HG02623 (cell line): Measurements from ENCODE around the gene INS.

Experiments used
- ATAC-seq: cut with Tn5 transposase; IDR thresholded peaks from one replicate; pipeline ENCODE4 v1.9.1; 2021; ENCODE audit warnings: moderate library complexity; ENCODE audit not compliant: unreplicated experiment

INS gene

DNA sequence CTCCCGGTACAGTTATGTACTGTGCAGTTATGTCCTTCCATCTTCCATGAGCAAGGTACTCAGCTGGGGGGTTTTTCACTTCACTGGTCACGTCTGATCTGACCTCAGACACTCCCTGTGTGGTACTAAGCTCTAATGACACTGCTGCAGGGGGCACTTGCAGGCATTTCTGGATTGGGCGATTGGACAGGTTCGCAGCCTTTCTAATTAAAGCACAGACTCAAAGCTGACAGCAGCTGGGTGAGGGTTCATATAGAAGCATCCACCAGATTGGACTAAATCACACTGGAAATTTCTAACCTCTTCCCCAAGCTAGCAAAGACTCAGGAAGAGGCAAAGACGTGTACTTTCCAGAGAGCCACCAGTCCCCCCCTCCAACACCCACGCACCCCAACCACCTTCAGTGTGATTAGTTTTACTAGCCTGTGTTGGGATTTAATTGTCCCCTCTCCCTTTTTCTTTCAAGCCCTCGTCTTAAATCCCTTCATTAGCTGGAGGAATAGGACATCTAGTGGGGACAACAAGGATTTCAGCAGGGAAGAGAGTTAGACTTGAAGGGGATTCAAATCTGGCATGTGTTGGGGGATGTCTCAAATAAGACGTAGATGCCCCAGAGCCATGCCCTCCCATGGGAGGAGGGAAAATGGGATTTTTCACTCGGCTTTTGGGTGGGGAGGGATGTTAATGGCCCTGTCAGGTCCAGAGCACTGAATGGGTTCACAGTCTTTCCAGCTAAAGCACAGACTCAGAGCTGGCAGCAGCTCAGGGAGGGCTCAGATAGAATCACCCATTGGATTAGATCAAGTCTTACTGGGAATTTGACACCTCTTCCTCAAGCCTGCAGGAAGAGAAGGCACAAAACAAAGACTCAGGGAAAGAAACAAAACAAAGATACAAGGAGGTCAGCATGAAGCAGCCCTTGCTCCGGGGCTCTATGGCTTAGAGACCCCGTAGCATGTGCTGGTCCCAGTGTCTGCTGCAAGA is 10.9 kb downstream of the INS start:
- ATAC-seq = no peak

DNA sequence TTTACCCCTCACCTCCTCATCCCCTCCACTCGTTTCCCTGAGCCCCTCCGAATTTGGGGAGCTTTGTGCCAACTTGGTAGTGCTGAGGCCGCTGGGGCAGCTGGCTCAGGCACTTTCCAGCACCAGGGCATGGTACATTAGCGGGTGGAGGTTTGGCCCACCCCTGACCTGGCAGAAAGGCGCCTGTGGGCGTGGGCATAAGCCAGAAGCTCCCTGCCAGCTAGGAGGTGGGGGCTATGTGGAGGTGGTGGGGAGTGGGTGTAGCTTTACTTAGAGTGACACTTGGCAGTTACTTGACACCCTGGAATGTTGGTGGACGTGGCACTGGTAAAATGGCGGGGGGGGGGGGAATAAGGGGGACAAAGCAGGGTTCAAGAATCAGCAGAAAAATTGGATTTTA is 11.5 kb downstream of the INS start:
- ATAC-seq = no peak

DNA sequence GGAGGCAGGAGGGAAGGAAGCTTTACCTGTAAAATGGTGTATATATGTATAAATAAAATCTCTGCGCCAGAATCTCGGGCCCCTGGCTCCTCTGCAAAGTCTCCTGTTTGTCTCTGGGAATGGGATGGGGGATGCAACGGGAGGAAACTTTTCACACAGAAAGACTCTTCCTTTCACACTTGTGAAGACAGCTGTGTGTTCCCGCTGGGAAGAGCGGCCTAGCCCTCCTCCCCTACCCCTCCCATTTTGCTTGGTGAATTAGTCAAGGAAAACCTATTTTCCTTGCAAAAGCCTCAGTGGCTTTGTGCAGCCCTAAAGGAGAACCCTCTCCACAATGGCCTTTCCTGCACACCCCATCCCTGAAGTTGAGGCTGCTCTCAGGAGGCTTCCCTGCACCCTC is 12.4 kb downstream of the INS start:
- no peak for ATAC-seq

DNA sequence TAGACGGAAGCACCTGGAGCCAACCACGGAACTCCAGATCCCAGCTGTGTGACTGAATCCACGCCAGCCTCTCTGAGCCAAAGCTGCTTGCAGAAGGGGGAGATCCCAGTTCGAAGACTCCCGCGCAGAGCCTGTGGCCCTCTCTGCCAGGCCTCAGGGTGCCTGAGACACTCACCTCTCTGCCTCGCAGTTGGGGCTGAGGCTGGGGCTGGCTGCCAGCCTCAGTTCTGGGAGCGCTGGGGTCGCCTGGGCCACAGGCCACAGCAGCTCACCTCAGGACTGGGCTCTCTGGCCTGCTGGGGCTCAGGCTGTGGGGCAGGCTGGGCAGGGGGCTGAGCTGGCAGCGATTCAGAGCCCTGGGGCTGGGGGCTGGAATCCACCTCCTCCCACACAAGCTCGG is 13.6 kb downstream of the INS start:
- ATAC-seq = no peak

DNA sequence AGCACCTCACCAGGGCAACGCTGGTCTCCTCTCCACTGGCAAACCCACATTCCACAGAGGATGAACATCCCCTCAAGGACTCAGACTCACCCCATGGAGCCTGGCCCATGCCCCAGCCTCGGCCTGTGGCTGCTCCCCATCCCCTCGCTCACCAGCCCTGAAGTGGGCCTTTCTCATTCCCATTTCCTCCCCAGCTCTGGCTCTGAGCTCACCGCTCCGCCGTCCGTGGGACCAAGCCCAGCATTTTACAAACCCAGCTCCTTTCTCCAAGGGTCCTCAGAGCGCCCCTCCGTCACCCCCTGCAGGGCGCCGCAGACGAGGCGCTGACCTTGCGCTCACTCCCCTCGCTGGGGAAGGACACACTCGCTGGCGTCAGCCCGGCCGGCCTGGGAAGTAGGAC is 15.0 kb downstream of the INS start:
- no peak for ATAC-seq

DNA sequence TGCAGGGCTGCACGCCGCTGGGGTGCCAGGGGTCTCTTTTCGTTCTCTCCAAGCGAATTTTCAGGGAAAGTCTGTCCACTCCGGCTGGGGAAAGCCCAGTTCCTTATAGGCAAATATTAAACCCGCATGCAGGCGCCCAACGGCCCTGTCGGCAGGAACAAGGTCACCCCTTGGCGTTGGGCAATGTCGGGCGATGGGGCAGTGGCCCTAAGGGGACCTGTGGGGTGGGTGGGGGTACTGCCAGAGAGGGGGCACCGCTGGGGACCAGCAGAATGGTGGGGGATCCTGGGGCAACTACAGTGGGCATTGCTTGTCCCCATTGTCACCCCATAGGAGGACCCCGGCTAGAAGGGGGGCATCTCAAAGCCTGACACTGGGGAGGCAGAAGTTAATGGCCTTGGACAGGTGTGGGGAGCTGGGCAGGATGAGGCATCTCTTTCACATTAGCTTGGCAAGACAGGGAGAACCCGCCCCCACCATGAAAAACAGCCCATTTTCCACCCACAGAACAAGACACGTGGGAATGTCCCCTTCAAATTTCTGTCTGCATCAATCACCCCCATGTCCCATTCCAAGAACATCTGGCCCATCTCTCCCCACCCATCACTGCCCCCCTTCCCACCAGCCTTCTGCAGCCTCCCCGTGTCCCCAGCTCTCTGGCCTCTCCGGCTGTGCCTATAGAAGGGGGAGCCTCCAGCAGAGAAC is 16.3 kb downstream of the INS start:
- ATAC-seq = no peak

DNA sequence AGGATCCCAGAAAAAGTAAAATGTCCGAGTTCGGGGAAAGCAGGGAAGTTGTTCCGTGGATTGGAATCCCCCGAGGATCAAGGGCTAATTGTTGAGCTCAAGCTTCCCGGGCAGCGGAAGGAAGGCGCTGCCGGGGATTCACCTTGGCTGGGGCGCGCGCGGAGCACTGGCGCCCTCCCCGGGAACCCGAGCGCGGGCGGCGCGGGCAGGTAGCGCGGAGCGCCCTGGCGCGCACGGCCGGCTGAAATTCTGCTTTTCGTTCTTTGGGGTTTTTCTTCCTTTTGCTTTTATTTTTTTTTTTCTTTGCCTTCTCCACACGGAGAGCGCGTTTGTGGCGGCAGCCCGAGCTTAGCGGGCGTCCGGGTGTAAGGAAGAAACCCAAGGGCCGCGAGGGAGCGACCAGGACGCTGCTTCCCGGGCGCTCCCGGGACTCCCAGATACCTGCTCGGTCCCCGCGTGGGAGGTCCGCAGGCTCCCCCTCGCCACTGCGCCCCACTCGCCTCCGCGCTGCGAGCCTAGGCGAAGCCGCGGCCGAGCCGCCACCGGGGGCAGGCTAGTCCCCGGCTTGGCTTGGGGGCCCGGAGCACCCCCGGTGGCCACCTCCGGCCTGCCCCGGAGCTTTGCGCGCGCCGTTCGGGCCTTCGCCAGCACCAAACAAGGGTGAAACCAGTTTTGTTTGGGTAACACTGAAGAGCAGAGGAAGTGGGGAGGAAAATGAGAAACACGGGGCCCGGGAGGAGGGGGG is 17.0 kb downstream of the INS start:
- ATAC-seq = no peak

DNA sequence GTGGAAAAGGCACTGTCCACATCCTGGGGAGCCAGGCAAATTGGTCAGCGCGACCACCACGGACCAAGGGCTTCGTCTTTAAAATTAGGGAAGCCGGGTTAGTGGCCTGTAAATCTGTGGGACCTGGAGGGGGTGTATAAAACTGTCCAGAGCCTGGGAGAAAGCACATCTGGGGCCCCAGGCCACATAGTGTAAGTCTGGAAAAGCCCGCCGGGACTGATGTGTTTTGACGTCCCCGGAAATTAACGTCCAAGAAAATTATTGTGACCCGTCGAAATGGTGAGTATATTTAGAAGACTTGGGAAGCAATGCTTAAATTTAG is 17.6 kb downstream of the INS start:
- no peak for ATAC-seq

DNA sequence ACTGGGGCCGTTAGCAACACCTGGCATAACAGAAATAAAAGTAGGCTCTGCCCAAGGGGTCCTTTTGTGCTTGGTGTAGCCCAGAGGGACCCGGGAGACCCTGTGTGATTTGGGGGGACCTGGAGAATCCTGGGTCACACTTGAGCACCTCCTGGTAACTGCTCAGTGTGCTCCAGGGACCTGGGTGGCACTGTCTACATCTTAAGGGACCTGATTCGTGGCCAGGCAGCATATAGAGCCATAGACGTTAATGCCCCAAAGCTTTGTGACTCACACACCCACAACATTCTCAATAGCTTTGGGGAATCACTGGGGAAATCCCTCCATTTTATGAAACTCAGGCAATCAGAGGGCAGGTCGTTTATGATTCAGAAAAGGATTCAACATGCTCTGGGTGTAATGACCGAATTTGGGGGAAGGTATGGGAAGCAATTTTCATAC is 18.2 kb downstream of the INS start:
- no peak for ATAC-seq

DNA sequence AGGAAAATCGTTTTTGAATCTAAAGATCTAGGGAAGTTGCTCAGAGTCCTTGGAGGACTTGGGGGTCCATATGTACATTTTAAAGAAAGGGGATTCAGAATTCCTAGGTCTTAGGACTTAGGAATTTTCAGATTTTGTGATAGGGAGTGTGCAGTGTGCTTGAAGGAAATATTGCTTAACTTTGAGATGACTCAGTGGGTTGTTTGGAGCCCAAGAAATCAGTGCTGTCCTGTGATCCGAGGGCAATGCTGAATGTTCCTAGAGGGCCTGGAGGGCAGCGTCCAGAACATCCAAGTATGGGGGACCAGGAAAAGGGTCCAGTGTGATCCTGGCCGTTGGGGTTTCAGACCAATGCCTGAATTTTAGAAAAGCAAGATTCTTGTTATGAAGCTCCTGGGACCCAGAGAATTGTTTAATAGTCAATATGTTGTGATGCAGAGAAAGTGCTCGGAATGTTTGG is 18.7 kb downstream of the INS start:
- ATAC-seq = no peak

DNA sequence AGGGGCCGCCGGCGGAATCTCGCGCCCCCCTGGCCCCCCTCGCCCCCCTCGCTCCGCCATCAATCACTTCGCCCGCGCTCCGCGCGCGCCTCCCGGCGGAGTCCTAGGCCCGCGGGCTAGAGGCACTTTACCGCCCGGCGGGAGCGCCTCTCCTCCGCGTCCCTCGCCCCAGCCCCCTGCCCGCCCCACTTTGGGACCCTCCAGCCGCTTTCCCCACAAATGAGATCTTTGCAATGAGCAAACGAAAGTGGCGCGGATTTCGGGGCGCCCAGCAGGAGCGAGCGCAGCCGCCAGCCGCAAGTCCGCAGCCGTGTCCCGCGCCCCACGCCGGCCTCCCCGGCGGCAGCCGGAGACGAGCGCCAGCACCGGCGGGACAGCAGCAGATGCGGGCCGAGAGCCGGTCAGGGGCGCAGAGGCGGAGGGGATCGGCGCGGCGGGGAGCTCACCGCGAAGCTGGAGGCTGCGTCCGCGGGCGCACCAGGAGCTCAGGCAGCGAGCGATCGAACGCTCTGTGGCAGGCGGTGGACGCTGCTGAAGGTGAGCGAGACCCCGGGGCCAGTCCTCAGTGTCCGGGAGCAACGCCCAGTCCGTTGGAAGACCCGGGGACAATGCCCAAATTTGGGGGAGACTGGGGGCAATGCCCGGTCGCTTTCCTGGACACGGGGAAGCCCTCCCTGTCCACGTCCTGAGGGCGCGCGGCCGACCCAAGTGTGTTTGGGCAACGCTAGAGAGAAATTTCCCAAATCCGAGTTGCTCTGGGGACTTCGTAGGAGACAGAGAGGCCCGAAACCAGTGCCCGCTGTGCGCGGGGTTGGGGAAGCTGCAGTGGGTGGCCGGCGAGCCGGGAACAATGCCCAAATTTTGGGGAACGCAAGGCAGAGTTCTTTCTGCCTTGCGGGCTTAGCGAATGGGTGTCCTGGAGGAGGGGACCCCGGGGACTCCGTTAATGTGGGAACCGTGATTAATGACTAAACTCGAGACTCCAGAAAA is 20.3 kb downstream of the INS start:
- ATAC-seq = no peak

DNA sequence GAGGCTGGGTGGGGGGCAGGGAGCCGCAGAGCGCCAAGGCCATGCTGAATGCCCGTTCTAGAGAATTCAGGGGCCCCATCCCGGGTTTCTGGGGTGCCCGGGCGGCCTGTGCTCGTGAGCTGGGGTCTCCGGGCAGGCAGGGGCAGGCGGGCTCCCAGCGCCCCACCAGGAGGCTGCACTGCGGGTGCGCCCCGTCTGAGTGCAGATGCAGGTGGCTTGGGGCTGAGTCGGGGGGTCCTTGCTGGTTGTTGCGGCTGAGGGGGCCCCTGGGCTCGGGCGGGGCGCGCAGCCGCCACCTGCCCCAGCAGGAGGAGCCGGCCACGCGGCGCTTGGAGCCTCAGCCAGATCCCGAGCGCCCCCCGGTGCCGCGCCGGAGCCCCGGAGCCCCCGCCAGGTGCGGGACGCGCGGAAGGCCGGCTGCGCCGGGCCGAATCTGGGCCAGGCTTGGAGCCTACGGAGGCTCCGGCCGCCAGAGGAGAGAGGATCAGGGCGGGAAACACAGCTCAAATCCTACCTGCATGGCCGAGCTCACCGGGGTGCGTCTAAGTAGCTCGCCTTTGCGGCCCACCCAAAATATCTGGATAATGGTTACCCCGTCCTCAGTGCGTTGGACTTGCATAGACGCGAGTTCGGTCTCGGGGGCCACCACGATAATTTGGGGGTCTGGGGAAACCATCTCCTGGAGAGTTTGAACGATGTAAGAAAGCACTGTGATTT is 21.2 kb downstream of the INS start:
- ATAC-seq = no peak

DNA sequence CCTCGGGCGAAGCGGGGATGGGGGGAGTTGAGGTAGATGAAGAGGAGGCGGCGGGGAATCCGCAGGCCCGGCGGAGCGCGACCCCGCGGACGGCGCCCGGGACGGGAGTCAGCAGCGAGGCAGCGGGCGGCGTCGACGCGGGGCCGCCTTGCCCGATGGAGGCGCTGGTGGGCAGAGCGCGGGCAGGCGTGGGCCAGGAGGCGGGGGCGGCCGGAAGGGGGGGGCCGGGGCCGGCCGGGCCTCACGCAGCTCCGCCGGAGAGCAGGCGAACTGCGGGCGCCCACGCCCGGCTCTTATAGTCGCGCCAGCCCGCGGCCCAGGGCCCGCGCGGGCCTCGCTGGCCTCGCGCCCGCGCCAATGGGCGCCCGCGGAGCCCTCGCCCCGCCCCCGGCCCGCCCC is 21.9 kb downstream of the INS start, which contains the start of gene IGF2:
IGF2 (minus strand) TSS at position 267 of the 399 bp plus-strand sequence. CDS start 3,866 bp downstream, outside the sequence.
- ATAC-seq = no peak

DNA sequence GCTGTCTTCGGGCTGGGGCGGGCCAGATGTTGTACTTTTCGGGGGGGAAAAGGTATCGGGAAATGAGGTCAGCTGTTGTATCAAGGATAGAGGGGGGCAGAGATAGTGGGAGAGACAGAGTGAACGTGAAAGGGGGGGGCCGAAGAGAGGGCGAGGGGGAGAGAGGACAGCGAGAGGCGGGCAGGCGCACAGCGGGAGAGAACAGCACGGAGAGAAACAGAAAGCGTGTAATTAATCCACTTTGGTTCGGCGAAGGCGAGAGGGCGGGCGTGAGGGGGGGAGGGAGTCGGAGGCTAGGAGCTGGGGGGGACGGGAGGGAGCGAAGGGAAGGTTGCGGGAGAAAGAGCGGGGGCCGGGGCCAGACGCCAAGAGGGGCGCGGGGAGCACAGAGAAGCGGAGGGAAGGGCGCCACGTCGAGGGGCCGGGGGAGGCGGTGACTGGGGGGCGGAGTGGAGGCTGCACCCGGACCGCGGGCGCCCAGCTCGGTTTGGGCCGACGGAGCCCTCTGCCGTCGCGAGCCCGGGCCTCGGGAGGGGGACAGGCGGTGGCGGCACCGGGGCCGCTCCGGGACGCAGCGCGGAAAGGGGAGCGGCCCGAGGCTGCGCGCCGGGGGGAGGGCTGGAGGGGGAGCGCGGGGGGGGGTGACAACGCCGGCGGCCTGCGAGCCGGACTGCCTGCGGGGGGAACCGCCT is 22.4 kb downstream of the INS start:
- no peak for ATAC-seq

DNA sequence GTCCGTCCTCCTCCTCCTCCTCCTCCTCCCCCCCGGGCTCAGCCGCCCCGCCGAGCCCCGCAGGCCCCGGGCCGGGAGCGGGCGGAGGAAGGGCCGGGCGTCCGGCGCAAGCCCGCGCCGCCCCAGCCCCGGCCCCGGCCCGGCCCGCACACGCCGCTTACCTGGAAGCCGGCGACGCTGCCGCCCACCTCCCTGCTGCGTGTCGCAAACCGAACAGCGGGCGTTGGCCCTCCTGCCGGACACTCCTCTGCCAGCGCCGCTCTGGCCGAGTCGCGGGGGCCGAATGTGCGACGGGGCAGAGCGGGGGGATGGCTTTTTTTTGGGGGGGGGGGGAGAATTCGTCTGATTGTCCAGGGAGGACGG is 23.0 kb downstream of the INS start:
- ATAC-seq = no peak

DNA sequence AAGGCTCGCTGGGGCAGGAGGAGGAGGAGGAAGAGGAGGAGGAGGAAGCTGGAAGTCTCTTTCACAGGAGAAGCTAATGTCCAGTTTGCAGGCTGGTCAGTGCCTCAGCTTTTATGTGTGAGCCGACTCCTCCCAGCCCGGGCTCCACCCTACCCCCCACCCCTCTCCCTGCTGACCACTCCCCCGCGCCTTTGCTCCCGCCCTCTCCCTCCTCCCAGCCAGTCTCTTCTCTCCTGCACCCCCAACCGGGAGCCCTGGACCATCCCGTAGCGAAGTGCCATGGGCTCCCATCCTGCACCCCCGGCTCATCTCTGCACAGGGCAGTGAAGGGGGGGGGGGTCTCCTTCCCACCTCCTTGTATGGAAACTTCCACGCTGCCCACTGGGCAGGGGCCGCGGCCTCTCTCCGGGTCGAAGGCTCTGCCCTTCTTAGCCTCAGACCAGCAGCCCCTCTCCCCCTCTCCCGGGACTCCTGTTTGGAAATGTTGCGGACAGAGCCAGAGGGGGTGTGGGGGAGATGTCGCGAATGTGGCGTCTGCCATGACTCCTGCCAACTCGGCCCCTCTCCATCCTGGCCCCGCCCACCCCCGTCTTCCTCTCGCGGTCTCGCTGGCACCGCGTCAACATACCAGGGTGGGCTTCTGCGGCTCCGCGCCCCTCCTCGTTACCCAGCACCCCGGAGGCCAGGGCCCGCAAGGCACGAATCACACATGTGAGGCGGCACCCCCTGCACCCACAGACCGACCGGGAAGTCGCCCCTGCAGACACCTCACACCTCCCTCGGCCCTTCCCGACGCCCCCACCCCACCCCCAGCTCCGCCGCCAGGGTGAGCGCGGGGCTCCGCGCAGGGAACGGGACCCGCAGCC is 23.6 kb downstream of the INS start:
- no peak for ATAC-seq

DNA sequence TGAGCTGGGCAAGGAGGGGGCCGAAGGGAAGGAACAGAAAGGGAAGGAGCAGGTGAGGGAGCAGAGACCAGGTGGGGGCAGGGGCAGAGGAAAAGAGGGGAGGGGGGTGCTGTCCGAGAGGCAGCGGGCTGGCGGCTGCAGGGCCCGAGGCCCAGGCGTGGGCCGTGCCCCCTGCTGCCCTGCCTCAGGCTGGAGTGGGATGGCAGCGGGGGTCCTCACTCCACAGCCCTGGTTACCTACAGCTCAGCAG is 24.1 kb downstream of the INS start:
- no peak for ATAC-seq

DNA sequence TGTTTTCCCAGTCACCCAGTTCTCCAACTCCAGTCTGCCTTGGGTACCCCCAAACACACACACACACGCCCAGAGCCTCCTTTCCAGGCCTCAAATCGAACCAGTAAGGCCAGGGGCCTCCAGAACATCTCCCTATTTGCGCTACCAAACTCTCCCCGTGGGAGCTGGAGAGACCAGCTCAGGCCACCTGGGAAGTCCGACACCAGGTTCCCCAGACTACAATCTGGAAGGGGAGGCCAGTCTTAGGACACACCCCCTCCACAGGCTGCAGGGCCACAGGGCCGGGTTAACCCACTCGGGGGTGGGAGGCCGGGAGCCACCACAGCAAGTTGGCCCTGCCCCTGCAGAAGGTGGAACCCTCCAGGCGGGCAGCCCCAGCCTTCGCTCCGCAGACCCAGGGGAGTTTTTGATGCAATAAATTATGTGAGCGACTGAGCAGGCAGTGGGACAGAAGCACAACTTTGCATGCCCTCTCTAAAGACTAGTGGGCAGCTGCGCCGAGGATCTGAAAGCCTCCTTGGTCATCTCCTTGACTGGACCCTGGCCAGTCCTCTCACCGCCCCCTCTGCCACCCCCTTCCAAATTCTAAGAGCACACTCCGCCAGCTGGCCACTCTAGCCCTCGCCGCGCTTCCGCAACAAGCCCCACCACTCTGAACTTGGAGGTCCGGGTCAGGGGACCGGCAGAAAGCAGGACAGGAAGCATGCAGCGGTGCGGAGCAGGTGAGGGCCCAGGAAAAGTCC is 24.6 kb downstream of the INS start:
- ATAC-seq = no peak
